Endothelial cell (in vitro differentiated cells): Measurements from ENCODE around the gene COBL. TPM values are rescaled to one million over a fixed set of nuclear protein-coding genes. Genes with fewer than 3 reads are reported as not detected.

Experiments
- DNase-seq: peaks from one replicate; pipeline ENCODE4 v3.0.0; 2021; ENCODE audit warnings: low spot score
- H3K27ac Mint-ChIP-seq: one replicate; pipeline ENCODE4 v1.8.0; 2021; ENCODE audit warnings: mixed read lengths, inconsistent platforms; ENCODE audit not compliant: unreplicated experiment
- H3K27me3 Mint-ChIP-seq: one replicate; pipeline ENCODE4 v1.8.0; 2021; ENCODE audit warnings: mild to moderate bottlenecking, moderate library complexity, mixed read lengths, inconsistent platforms; ENCODE audit not compliant: unreplicated experiment
- H3K36me3 Mint-ChIP-seq: one replicate; pipeline ENCODE4 v1.8.0; 2021; ENCODE audit warnings: mild to moderate bottlenecking, low read depth, mixed read lengths, inconsistent platforms; ENCODE audit not compliant: unreplicated experiment
- H3K4me1 Mint-ChIP-seq: one replicate; pipeline ENCODE4 v1.8.0; 2021; ENCODE audit warnings: mild to moderate bottlenecking, mixed read lengths, inconsistent platforms; ENCODE audit not compliant: unreplicated experiment
- H3K4me3 Mint-ChIP-seq: one replicate; pipeline ENCODE4 v1.8.0; 2021; ENCODE audit warnings: mild to moderate bottlenecking, mixed read lengths, inconsistent platforms; ENCODE audit not compliant: unreplicated experiment
- H3K9me3 Mint-ChIP-seq: one replicate; pipeline ENCODE4 v1.8.0; 2021; ENCODE audit warnings: mixed read lengths, inconsistent platforms; ENCODE audit not compliant: unreplicated experiment
- total RNA-seq: library from RNA; stranded (reverse); fragmentation: NEBNext Ultra II Directional; extraction: Animal tissue kit (Norgen Biotek cat#: 25700); gene quantifications from one replicate; pipeline ENCODE4 v1.2.1, GENCODE V29; 2021; ENCODE audit not compliant: unreplicated experiment
- TF ChIP-seq, protein P1 (sequence below): fragments of 200-600 bp; sonication (generic); IDR thresholded peaks from one replicate; pipeline ENCODE4 v1.5.0; 2021; ENCODE audit warnings: antibody characterized with exemption; ENCODE audit not compliant: unreplicated experiment

The COBL gene
- total RNA-seq, 1 donor from 2014 or later = 1.8 TPM

DNA sequence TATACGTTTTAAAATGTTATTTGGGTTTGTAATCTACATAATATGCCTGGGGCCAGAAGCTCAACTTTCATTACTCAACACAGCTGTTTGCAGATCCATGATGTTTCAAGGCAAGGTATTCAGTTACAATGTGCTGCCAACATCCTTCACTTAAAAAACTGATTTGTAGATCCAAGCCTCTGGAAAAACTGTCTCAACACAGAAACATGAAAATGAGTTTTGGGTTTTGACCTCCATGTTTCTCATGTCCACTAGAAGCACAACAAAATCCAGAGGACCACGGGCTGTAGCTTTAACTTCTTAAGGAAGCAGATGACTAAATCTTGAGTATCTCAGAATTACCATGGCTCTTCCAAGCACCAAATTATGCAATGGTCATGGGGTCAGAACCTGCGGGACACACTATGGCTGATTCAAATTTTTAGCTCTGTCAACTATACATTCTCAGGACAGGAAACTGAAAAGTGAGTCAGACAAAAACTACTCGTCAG is 286.9 kb downstream of the COBL start:
- peaks cover 6% of the 10 kb centered on the region for H3K4me1 Mint-ChIP-seq
- no peaks in the 10 kb centered on the region for H3K27me3 Mint-ChIP-seq
- no peak overlapping the region for H3K27ac Mint-ChIP-seq
- H3K9me3 Mint-ChIP-seq = no peaks in the 10 kb centered on the region
- H3K36me3 Mint-ChIP-seq = no peaks in the 10 kb centered on the region
- no peak overlapping the region for H3K4me3 Mint-ChIP-seq
- no peak for DNase-seq
- TF ChIP-seq, protein P1, sequence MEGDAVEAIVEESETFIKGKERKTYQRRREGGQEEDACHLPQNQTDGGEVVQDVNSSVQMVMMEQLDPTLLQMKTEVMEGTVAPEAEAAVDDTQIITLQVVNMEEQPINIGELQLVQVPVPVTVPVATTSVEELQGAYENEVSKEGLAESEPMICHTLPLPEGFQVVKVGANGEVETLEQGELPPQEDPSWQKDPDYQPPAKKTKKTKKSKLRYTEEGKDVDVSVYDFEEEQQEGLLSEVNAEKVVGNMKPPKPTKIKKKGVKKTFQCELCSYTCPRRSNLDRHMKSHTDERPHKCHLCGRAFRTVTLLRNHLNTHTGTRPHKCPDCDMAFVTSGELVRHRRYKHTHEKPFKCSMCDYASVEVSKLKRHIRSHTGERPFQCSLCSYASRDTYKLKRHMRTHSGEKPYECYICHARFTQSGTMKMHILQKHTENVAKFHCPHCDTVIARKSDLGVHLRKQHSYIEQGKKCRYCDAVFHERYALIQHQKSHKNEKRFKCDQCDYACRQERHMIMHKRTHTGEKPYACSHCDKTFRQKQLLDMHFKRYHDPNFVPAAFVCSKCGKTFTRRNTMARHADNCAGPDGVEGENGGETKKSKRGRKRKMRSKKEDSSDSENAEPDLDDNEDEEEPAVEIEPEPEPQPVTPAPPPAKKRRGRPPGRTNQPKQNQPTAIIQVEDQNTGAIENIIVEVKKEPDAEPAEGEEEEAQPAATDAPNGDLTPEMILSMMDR = no peak

DNA sequence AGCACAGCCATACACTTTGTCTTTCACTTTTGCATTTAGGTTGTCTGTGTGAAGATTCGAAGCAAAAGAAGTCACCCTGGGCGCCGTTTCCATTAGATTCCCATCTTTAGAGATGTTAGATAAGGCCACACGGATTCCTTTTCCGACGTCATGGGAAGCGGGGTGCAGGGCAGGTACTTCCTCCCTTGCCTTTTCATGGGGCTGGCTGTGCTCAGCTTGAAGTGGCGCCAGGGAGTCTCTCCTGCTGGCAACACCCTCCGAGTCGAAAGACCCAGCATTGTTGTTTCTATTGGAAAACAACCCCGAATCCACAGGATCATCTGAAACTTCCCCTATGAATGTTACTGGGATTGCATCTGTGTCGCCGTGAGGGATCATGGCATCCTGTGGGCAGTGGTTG is 287.5 kb downstream of the COBL start:
- Mint-ChIP-seq H3K36me3 (no peaks in the 10 kb centered on the region), H3K27ac (no peak overlapping the region), H3K4me3 (no peak overlapping the region), H3K4me1 (peaks cover 2% of the 10 kb centered on the region), H3K27me3 (no peaks in the 10 kb centered on the region), H3K9me3 (no peaks in the 10 kb centered on the region)
- TF ChIP-seq, protein P1 = no peak
- no peak for DNase-seq

GRCh38 chr7:51027935-51028830 is 288.4 kb downstream of the COBL start:
- TF ChIP-seq, protein P1 = no peak
- H3K27me3 Mint-ChIP-seq = no peaks in the 10 kb centered on the region
- peaks cover 2% of the 10 kb centered on the region for H3K4me1 Mint-ChIP-seq
- H3K27ac Mint-ChIP-seq = no peak overlapping the region
- H3K4me3 Mint-ChIP-seq = no peak overlapping the region
- H3K36me3 Mint-ChIP-seq = no peaks in the 10 kb centered on the region
- H3K9me3 Mint-ChIP-seq = no peaks in the 10 kb centered on the region
- DNase-seq = no peak

GRCh38 chr7:51027106-51027934 is 289.3 kb downstream of the COBL start:
- H3K27ac Mint-ChIP-seq = no peak overlapping the region
- DNase-seq = no peak
- peaks cover 2% of the 10 kb centered on the region for H3K4me1 Mint-ChIP-seq
- no peaks in the 10 kb centered on the region for H3K36me3 Mint-ChIP-seq
- no peak overlapping the region for H3K4me3 Mint-ChIP-seq
- TF ChIP-seq, protein P1 = no peak
- no peaks in the 10 kb centered on the region for H3K9me3 Mint-ChIP-seq
- H3K27me3 Mint-ChIP-seq = peaks cover 1% of the 10 kb centered on the region
